ENCODE results near the gene SHROOM2. TPM values are rescaled to one million over a fixed set of nuclear protein-coding genes. Genes with fewer than 3 reads are reported as not detected.
A peak's percentile ranks its signal among the peaks of the same experiment; 100 is the strongest.

Gene SHROOM2
- total RNA-seq, 1 donor from 2014 or later = 9.6 TPM

DNA sequence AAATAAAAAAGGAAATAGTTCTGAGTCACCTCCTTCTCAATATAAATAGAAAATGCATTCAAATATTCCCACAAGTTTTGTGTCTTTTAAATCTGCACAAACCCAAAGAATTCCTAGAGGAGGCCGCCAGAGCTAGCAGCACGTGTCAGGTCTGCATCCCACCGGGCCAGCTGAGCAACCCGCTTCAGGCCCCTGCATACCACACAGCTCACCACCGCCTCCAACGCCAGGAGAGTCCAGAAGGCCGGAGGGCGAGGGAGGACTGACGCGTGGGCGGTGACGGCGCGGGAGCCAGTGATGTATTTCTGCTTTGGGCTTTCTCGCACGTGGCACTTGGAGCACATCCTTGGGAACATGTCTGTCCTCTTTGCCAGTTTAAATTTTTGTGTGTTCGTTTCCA is 119.1 kb downstream of the SHROOM2 start:
- H3K27ac ChIP-seq = no peak overlapping the region
- intact Hi-C loops (cut with DNase I) = no loop called here
- TF ChIP-seq, protein P1, sequence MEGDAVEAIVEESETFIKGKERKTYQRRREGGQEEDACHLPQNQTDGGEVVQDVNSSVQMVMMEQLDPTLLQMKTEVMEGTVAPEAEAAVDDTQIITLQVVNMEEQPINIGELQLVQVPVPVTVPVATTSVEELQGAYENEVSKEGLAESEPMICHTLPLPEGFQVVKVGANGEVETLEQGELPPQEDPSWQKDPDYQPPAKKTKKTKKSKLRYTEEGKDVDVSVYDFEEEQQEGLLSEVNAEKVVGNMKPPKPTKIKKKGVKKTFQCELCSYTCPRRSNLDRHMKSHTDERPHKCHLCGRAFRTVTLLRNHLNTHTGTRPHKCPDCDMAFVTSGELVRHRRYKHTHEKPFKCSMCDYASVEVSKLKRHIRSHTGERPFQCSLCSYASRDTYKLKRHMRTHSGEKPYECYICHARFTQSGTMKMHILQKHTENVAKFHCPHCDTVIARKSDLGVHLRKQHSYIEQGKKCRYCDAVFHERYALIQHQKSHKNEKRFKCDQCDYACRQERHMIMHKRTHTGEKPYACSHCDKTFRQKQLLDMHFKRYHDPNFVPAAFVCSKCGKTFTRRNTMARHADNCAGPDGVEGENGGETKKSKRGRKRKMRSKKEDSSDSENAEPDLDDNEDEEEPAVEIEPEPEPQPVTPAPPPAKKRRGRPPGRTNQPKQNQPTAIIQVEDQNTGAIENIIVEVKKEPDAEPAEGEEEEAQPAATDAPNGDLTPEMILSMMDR (IDR thresholded peaks at IDR 0.05) = no peak
- H3K36me3 ChIP-seq = no peaks in the 10 kb centered on the region
- no peak overlapping the region for H3K4me3 ChIP-seq
- ATAC-seq (no peak), DNase-seq (no peak)
- H3K4me1 ChIP-seq = no peaks in the 10 kb centered on the region
- no peaks in the 10 kb centered on the region for H3K27me3 ChIP-seq
- no peaks in the 10 kb centered on the region for H3K9me3 ChIP-seq

DNA sequence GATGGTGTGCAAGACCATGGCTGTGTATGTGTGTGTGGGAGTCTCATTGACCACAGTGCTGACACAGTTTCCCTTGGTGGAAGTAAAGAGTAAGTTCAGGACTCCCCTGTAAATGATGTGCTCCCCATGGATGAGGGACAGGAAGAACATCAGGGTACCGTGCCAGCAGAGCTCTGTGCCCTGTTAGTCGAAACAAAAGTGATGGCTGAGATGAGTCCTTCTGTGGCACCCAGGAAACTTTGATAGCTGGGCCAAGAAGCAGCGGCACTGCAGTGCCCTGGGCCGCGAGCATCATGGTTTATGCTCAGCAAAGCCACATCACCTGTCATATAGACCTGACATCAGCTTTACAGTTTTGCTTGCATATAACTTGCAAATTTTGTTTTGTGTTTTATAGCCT is 119.5 kb downstream of the SHROOM2 start:
- Histone ChIP-seq H3K36me3 (no peaks in the 10 kb centered on the region), H3K27me3 (no peaks in the 10 kb centered on the region), H3K4me1 (no peaks in the 10 kb centered on the region), H3K27ac (no peak overlapping the region), H3K9me3 (no peaks in the 10 kb centered on the region), H3K4me3 (no peak overlapping the region)
- intact Hi-C loops (cut with DNase I) = no loop called here
- TF ChIP-seq, protein P1 (IDR thresholded peaks at IDR 0.05) = no peak
- no peak for ATAC-seq
- DNase-seq = no peak

DNA sequence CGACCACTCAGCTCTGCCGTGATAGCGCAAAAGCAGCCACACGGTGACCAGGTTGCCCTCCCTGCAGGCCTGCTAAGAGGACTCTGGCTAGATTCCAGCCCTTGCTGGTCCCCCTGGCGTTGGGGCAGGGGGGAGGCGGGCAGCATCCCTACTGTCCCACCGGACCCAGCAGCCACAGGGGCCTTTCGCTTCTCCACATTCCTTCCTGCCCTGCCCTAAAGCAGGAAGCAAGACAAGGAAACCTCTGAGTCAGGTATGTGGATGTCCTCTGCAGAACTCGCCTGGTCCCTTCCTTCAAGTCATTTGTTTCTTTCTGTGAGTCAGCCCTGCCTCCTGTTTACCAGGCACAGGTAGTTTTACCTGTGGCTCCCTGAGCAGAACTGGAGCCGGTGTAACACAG is 120.7 kb downstream of the SHROOM2 start:
- Histone ChIP-seq H3K27me3 (no peaks in the 10 kb centered on the region), H3K4me1 (no peaks in the 10 kb centered on the region), H3K36me3 (no peaks in the 10 kb centered on the region), H3K4me3 (no peak overlapping the region), H3K9me3 (no peaks in the 10 kb centered on the region), H3K27ac (no peak overlapping the region)
- DNase-seq (no peak), ATAC-seq (peak; percentile 51)
- intact Hi-C loops (cut with DNase I) = no loop called here
- TF ChIP-seq, protein P1 (IDR thresholded peaks at IDR 0.05) = no peak

DNA sequence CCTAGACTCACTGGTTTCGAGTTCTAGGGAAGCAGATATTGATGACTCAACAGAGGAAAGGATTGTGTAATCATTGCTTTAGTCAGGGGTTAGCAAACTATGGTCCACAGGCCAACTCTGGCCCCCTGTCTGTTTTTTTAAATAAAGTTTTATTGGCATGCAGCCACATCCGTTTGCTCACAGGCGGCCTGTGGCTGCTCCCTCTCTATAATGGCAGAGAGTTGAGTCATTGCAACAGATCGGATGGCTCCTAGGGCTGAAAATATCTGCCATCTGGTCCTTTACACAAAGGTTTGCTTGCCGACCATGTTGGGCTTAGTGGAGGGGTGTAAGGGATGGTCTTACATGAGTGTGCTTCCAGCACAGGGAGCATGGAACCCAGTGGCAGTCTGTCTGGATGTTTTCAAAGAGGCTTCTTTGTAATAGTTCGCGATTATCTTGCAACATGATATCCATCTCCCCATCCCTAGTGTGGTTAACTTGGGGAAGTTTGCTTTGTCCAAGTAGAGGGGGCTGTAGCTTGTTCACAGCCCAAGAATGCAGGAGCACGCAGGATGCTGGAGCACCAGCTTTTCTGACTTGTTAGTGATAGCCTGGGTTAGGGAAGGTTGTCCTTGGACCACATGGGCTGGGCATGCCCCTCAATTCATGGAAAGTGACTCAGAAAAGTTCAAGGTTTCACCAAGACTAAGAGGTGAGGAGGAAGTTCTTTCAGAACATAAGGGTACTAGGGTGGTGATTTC is 121.6 kb downstream of the SHROOM2 start:
- H3K27ac ChIP-seq = no peak overlapping the region
- no peak for ATAC-seq
- H3K27me3 ChIP-seq = no peaks in the 10 kb centered on the region
- H3K4me3 ChIP-seq = no peak overlapping the region
- no peaks in the 10 kb centered on the region for H3K9me3 ChIP-seq
- intact Hi-C loops (cut with DNase I) = no loop called here
- TF ChIP-seq, protein P1 (IDR thresholded peaks at IDR 0.05) = no peak
- no peak for DNase-seq
- H3K4me1 ChIP-seq = no peaks in the 10 kb centered on the region
- H3K36me3 ChIP-seq = no peaks in the 10 kb centered on the region

DNA sequence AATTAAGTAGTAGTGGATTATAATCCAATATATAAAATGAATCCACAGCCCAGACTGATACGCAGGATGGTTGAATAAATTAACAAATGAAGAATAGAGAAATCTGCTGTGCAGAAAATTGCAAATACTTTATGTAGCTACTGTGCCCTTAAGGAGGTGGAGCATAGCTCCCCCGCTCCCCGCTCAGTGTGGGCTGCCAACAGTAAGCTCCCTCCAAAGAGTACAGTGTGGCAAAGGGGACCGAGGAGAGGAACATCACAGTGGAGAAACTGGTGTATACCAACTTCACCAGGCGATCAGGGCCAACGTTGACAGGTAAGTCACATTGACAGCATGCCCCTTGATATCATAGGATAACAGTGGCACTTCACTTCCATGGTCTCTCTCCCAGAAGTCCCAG is 123.0 kb downstream of the SHROOM2 start:
- no peak for DNase-seq
- H3K36me3 ChIP-seq = no peaks in the 10 kb centered on the region
- intact Hi-C loops (cut with DNase I) = no loop called here
- no peaks in the 10 kb centered on the region for H3K9me3 ChIP-seq
- H3K4me1 ChIP-seq = no peaks in the 10 kb centered on the region
- no peak overlapping the region for H3K4me3 ChIP-seq
- H3K27ac ChIP-seq = no peak overlapping the region
- TF ChIP-seq, protein P1 (IDR thresholded peaks at IDR 0.05) = no peak
- ATAC-seq = no peak
- H3K27me3 ChIP-seq = no peaks in the 10 kb centered on the region

DNA sequence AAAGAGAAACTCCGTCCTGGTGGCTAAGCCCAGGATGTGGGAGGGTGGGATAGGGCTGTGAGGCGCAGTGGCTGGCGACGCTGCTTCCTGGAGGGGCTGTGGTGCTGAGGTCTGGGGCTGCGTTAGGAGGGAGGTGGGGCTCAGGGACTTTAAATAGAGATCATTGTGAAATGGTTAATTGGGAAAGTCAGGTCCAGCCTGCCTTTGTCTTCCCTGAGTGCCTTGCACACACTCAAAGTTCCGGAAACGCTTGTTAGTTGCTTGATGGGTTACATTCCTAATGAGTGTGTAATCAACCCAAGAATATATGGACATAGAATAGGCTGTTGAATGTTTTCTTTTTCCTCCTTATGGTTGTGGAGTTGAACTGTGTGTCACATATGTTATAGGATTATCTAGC is 125.3 kb downstream of the SHROOM2 start:
- peak; percentile 81 for ATAC-seq
- TF ChIP-seq, protein P1 (IDR thresholded peaks at IDR 0.05) = no peak
- Histone ChIP-seq H3K27me3 (no peaks in the 10 kb centered on the region), H3K27ac (no peak overlapping the region), H3K4me3 (no peak overlapping the region), H3K36me3 (no peaks in the 10 kb centered on the region), H3K4me1 (no peaks in the 10 kb centered on the region), H3K9me3 (no peaks in the 10 kb centered on the region)
- intact Hi-C loops (cut with DNase I) = no loop called here
- no peak for DNase-seq

All from upper lobe of right lung (tissue), 1 donor.